Loucy (cell line): Measurements from ENCODE around the gene RPS16.

Source experiments
- CTCF ChIP-seq: fragments of 200-600 bp; sonication (generic); conservative IDR thresholded peaks from 2 replicates; pipeline ENCODE4 v1.5.1; 2014; ENCODE audit warnings: mild to moderate bottlenecking, antibody characterized with exemption, low read length
- EZH2phosphoT487 ChIP-seq: fragments of 200-600 bp; IDR thresholded peaks from 2 replicates; pipeline ENCODE4 v1.6.1; 2018; ENCODE audit warnings: antibody characterized with exemption, mild to moderate bottlenecking, moderate library complexity, borderline replicate concordance

DNA sequence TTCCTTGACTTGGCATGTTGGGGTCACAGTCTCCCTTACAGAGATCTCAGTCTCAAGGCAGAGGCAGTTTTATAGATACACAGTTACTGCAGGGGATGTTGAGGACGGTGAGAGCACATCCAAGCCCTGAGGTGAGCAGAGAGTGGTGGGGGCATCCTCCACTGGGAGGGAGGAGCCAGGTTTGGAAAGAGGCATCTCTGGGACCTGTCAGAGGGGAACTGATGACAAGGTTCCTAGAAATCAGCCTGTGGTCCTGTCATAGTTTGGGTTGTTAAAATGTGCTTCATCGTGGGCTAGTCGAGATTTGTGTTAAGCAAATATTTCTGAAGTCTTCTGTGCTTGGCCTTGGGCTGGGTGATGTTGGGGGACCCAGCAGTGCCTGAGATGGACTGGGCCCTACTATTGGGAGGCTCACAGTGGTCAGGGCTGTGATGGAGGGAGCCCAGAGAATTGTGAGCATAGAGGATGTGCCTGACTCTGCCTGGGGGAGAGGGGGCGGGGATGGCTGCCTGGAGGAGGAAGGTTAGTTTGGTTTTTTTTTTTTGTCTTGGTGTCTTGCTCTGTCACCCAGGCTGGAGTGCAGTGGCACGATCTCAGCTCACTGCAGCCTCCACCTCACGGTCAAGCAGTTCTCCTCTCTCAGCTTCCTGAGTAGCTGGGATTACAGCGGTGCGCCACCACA, 13.5 kb upstream of the RPS16 start:
- TF ChIP-seq CTCF (no peak), EZH2phosphoT487 (no peak)
